ENCODE results near the gene MYO7B.

MYO7B gene

GRCh38 chr2:127683056-127683455 is 147.6 kb downstream of the MYO7B start:
- TF ChIP-seq ZNF274 (IDR thresholded peaks at IDR 0.05; ENCODE audit: low read depth, low read length) = no peak

GRCh38 chr2:127683757-127684156 is 148.3 kb downstream of the MYO7B start:
- no peak overlapping the region for H3K4me3 ChIP-seq (ENCODE audit: low read length)
- no peak for TF ChIP-seq ZNF274 (IDR thresholded peaks at IDR 0.05; ENCODE audit: low read depth, low read length)

More at GRCh38 chr2:127683056-127683455, 147.6 kb downstream of the MYO7B start:
- no peak overlapping the region for H3K4me3 ChIP-seq (ENCODE audit: low read length)

DNA sequence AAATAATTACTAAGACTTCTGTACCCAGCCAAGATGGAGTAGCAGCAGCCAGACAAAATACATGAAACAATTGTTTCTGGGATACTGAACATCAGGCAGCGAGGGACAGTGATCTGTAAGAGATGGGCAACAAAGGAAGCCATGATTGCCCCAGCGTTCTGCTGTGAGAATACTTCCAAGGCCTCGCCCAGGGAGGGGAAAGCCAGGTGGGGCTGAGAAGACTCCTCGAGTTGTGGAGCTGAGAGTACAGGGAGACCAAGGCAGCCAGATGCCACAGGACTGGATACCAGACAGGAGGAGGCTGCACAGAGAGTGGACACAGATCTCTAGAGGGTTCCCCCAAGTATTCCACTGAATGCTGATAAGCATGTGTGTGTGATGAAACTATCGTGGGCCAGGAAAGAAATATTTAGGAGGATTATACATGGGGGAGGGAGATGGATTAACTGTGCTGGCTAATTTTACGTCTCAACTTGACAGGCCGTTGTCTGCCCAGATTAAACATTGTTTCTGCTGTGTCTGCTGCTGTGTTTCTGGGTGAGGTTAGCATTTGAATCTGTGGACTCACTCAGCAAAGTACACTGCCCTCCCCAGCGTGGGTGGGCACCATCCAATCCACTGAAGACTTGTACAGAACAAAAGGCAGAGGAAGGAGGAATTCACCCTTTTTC is 150.1 kb downstream of the MYO7B start:
- H3K4me3 ChIP-seq (ENCODE audit: low read length) = no peak overlapping the region
- TF ChIP-seq ZNF274 (IDR thresholded peaks at IDR 0.05; ENCODE audit: low read depth, low read length) = no peak
